WI38 (cell line): ENCODE results near the gene CRAMP1.

ENCODE experiments used
- H3K4me3 ChIP-seq: 2 replicates; pipeline ENCODE4 v1.5.1; 2011; ENCODE audit warnings: low read depth, mild to moderate bottlenecking, control low read depth, low read length
- CTCF ChIP-seq: IDR thresholded peaks from 2 replicates; pipeline ENCODE4 v1.5.1; 2012; ENCODE audit warnings: low read depth, mild to moderate bottlenecking, control low read depth, low read length

CRAMP1 gene

GRCh38 chr16:1647856-1648255, 35.7 kb downstream of the CRAMP1 start:
- TF ChIP-seq CTCF: no peak
- H3K4me3 ChIP-seq: no peak overlapping the region

- TF ChIP-seq CTCF: no peak
- H3K4me3 ChIP-seq: no peak overlapping the region
Observed at GRCh38 chr16:1650131-1650530, 38.0 kb downstream of the CRAMP1 start.

GRCh38 chr16:1651094-1651973, 39.2 kb downstream of the CRAMP1 start:
- no peak overlapping the region for H3K4me3 ChIP-seq

GRCh38 chr16:1651974-1652312, 39.8 kb downstream of the CRAMP1 start:
- TF ChIP-seq CTCF: no peak
- no peak overlapping the region for H3K4me3 ChIP-seq

More at GRCh38 chr16:1651094-1651973, 39.2 kb downstream of the CRAMP1 start:
- TF ChIP-seq CTCF: no peak

GRCh38 chr16:1653023-1653422, 40.9 kb downstream of the CRAMP1 start:
- no peak for TF ChIP-seq CTCF
- H3K4me3 ChIP-seq: no peak overlapping the region

- TF ChIP-seq CTCF: no peak
- no peak overlapping the region for H3K4me3 ChIP-seq
Observed at GRCh38 chr16:1654505-1655268, 42.5 kb downstream of the CRAMP1 start.

GRCh38 chr16:1655269-1655807, 43.2 kb downstream of the CRAMP1 start:
- no peak for TF ChIP-seq CTCF
- H3K4me3 ChIP-seq: no peak overlapping the region
